K562 (cell line): Measurements from ENCODE around the gene KRT34. TPM values are rescaled to one million over a fixed set of nuclear protein-coding genes. Genes with fewer than 3 reads are reported as not detected.

Source experiments
- ATAC-seq: fragments of 200-7000 bp; cut with Tn5 transposase; 3 replicates; pipeline ENCODE4 v1.9.1; 2020; ENCODE audit warnings: moderate library complexity
- BruUV-seq: library from RNA; stranded (reverse); fragments of 400-500 nt; replicated peaks from 2 replicates; lab custom pipeline; 2021; lab: Mats Ljungman, UMichigan
- CTCF ChIA-PET: fragments of 300-600 bp; formaldehyde crosslinking; extraction: SDS; loops from one replicate; lab custom pipeline; 2021; ENCODE audit warnings: low intra/inter-chr PET ratio; lab: Yijun Ruan, JAX
- POLR2A ChIA-PET: fragments of 300-600, 350-650 bp; sonication (Branson Sonifier 250); formaldehyde crosslinking; extraction: SDS; loops from one replicate; lab custom pipeline; 2021; ENCODE audit warnings: antibody characterized with exemption, inconsistent platforms; lab: Yijun Ruan, JAX
- DNase-seq, 4 experiments: peaks; one replicate each; pipeline versions ENCODE4 v3.0.0 to v3.0.0-alpha.2; 2011 to 2018; ENCODE audit warnings: low spot score in 3 of 4, mixed read lengths in 3 of 4; ENCODE audit errors: extremely low read depth in 1 of 4
- FAIRE-seq: peaks from 2 replicates; lab custom pipeline; 2011; peaks lifted over from hg19 to GRCh38; lab: Jason Lieb, UNC
- H2AFZ ChIP-seq: 2 replicates; pipeline ENCODE4 v1.6.0; 2011; ENCODE audit warnings: low read depth, low read length, control low read depth, inconsistent platforms
- H3K27ac ChIP-seq: fragments of 200-600 bp; 3 replicates; pipeline ENCODE4 v1.8.0; 2011; ENCODE audit warnings: low read depth, mild to moderate bottlenecking, control low read depth, inconsistent platforms, low read length, moderate library complexity, mixed read lengths; ENCODE audit errors: extremely low read depth
- H3K27me3 ChIP-seq, 2 experiments: fragments of 300-600 bp in 1 of 2; 2 replicates in 1 of 2; 3 replicates in 1 of 2; pipeline versions ENCODE4 v1.6.0 to v1.8.0; 2011; ENCODE audit warnings: inconsistent platforms in 2 of 2, low read length in 2 of 2, mild to moderate bottlenecking in 1 of 2, mixed read lengths in 1 of 2, moderate library complexity in 1 of 2; ENCODE audit not compliant: control insufficient read depth in 2 of 2, insufficient read depth in 2 of 2
- H3K36me3 ChIP-seq: fragments of 300-600 bp; 3 replicates; pipeline ENCODE4 v1.8.0; 2011; ENCODE audit warnings: mild to moderate bottlenecking, low read length, inconsistent platforms; ENCODE audit not compliant: control insufficient read depth, insufficient read depth
- H3K4me1 ChIP-seq, 2 experiments: fragments of 200-600 bp in 1 of 2; replicated peaks in 1 of 2; 2 replicates in 1 of 2; 3 replicates in 1 of 2; pipeline versions ENCODE4 v1.5.1 to v1.8.0; 2011; ENCODE audit warnings: inconsistent platforms in 2 of 2, low read length in 2 of 2, mild to moderate bottlenecking in 1 of 2, mixed read lengths in 1 of 2, moderate library complexity in 1 of 2; ENCODE audit not compliant: control insufficient read depth in 2 of 2, insufficient read depth in 2 of 2
- H3K4me2 ChIP-seq: 2 replicates; pipeline ENCODE4 v1.6.1; 2011; ENCODE audit warnings: low read length, control low read depth, inconsistent platforms, mixed read lengths; ENCODE audit not compliant: insufficient read depth
- H3K4me3 ChIP-seq: fragments of 200-600 bp; sonication (generic), shearing (Covaris generic); 2 replicates; pipeline ENCODE4 v1.5.1; 2016; ENCODE audit warnings: control low read depth, inconsistent platforms
- H3K79me2 ChIP-seq: fragments of 200-600 bp; 3 replicates; pipeline ENCODE4 v1.8.0; 2011; ENCODE audit warnings: low read length, inconsistent platforms; ENCODE audit not compliant: control insufficient read depth, insufficient read depth
- H3K9ac ChIP-seq, 2 experiments: 2 replicates each; pipeline versions ENCODE4 v1.6.0 to v1.6.1; 2011; ENCODE audit warnings: low read depth in 2 of 2, low read length in 2 of 2, control low read depth in 1 of 2, inconsistent platforms in 1 of 2, mild to moderate bottlenecking in 1 of 2, mixed read lengths in 1 of 2; ENCODE audit not compliant: insufficient read depth in 1 of 2
- H3K9me1 ChIP-seq: one replicate; pipeline ENCODE4 v1.6.0; 2011; ENCODE audit warnings: inconsistent platforms, mild to moderate bottlenecking, low read length, moderate library complexity; ENCODE audit not compliant: control insufficient read depth, insufficient read depth
- H3K9me3 ChIP-seq: replicated peaks from 2 replicates; pipeline ENCODE4 v1.5.1; 2011; ENCODE audit warnings: low read depth, low read length, inconsistent platforms; ENCODE audit not compliant: control insufficient read depth, insufficient read depth
- H4K20me1 ChIP-seq: replicated peaks from 2 replicates; pipeline ENCODE4 v1.6.1; 2011; ENCODE audit warnings: low read length, inconsistent platforms, mixed read lengths; ENCODE audit not compliant: control insufficient read depth, insufficient read depth
- ATF4 ChIP-seq: fragments of 450-650 bp; formaldehyde crosslinking; IDR thresholded peaks from 2 replicates; pipeline ENCODE4 v1.4.0; 2022; ENCODE audit warnings: mild to moderate bottlenecking, moderate library complexity
- BCOR ChIP-seq: fragments of 450-650 bp; IDR thresholded peaks from 2 replicates; pipeline ENCODE4 v1.6.1; 2016
- EGR1 ChIP-seq: fragments of 450-650 bp; conservative IDR thresholded peaks from 2 replicates; pipeline ENCODE4 v1.6.1; 2017; ENCODE audit warnings: mild to moderate bottlenecking
- ILF3 ChIP-seq: fragments of 450-650 bp; IDR thresholded peaks from 2 replicates; pipeline ENCODE4 v1.6.1; 2018; ENCODE audit warnings: antibody characterized with exemption, mild to moderate bottlenecking, moderate library complexity, borderline replicate concordance
- MECOM ChIP-seq: fragments of 250-450 bp; sonication (Bioruptor Pico); IDR thresholded peaks from 2 replicates; pipeline ENCODE4 v1.8.0; 2022; ENCODE audit warnings: inconsistent platforms
- PHTF2 ChIP-seq: fragments of 250-450 bp; sonication (Bioruptor Pico); IDR thresholded peaks from 2 replicates; pipeline ENCODE4 v1.5.0; 2021; ENCODE audit warnings: mild to moderate bottlenecking
- RBM39 ChIP-seq: fragments of 200-400 bp; formaldehyde crosslinking; optimal IDR thresholded peaks from 2 replicates; pipeline ENCODE3; 2018; ENCODE audit warnings: low read depth, low read length
- SFPQ ChIP-seq: fragments of 200-400 bp; formaldehyde crosslinking; IDR thresholded peaks from 2 replicates; pipeline ENCODE4 v1.6.1; 2017; ENCODE audit warnings: mild to moderate bottlenecking, low read depth, low read length, moderate library complexity
- SRSF1 ChIP-seq: fragments of 200-400 bp; formaldehyde crosslinking; IDR thresholded peaks from 2 replicates; pipeline ENCODE4 v1.6.1; 2017; ENCODE audit warnings: mild to moderate bottlenecking, low read depth, low read length, moderate library complexity
- SRSF7 ChIP-seq: fragments of 200-400 bp; formaldehyde crosslinking; optimal IDR thresholded peaks from 2 replicates; pipeline ENCODE3; 2017; ENCODE audit warnings: mild to moderate bottlenecking, low read depth, low read length
- TAF15 ChIP-seq: fragments of 200-400 bp; formaldehyde crosslinking; IDR thresholded peaks from 2 replicates; pipeline ENCODE4 v1.6.1; 2017; ENCODE audit warnings: mild to moderate bottlenecking, low read depth, low read length, moderate library complexity
- TAF7 ChIP-seq: fragments of 450-650 bp; IDR thresholded peaks from 2 replicates; pipeline ENCODE4 v1.6.1; 2016; ENCODE audit warnings: missing genetic modification characterization, missing compliant biosample characterization
- U2AF2 ChIP-seq: fragments of 200-400 bp; formaldehyde crosslinking; optimal IDR thresholded peaks from 2 replicates; pipeline ENCODE3; 2017; ENCODE audit warnings: low read depth, mild to moderate bottlenecking, low read length
- ZNF12 ChIP-seq: sonication (generic); formaldehyde crosslinking; IDR thresholded peaks from 2 replicates; pipeline ENCODE4 v1.4.0; 2020; ENCODE audit warnings: mild to moderate bottlenecking, missing genetic modification reagents
- ZNF584 ChIP-seq: fragments of 200-800 bp; sonication (Bioruptor generic); IDR thresholded peaks from 2 replicates; pipeline ENCODE4 v1.6.1; 2016; ENCODE audit warnings: low read depth, mild to moderate bottlenecking, missing genetic modification characterization, missing compliant biosample characterization
- ZNF586 ChIP-seq: fragments of 450-650 bp; formaldehyde crosslinking; conservative IDR thresholded peaks from 2 replicates; pipeline ENCODE4 v1.4.0; 2020; ENCODE audit warnings: mild to moderate bottlenecking, moderate library complexity
- WGBS: fragments of 100-300 bp; shearing (Covaris generic); methylation state at CpG from one replicate; pipeline ENCODE4 v1.1.6; 2016; ENCODE audit warnings: low coverage, mixed read lengths; ENCODE audit not compliant: insufficient coverage; ENCODE audit errors: missing lambda C conversion rate; 5-methylcytosine and 5-hydroxymethylcytosine counted together
- in situ Hi-C: fragments of 300-500 bp; cut with MboI; formaldehyde crosslinking; loops from 4 replicates; pipeline ENCODE4 v1.15.0; 2018; ENCODE audit warnings: inconsistent platforms, mixed read lengths
- intact Hi-C: fragments of 100-400 bp; cut with micrococcal nuclease; formaldehyde crosslinking; loops from 2 replicates; pipeline ENCODE4 v1.14.2; 2022
- polyA plus RNA-seq, 8 experiments: library from polyadenylated mRNA; depleted of rRNA in 4 of 8; stranded (reverse) in 5 of 8; unstranded in 3 of 8; fragments of >200 nt; fragmentation: Nextera tagmentation in 2 of 8; fragmentation: Illumina TruSeq in 1 of 8; extraction: Ambion mirVana in 2 of 8; extraction: Trizol in 1 of 8; gene quantifications; 2 replicates each; pipeline versions ENCODE4 v1.2.1 to v1.2.3, GENCODE V29; 2011 to 2014; ENCODE audit warnings: inconsistent platforms in 1 of 8, missing spikeins in 1 of 8
- total RNA-seq, 7 experiments: library from RNA; depleted of rRNA in 6 of 7; stranded (reverse); fragments of >200 nt in 6 of 7; fragmentation: Illumina TruSeq in 2 of 7; extraction: Trizol in 2 of 7; gene quantifications; 2 replicates each; pipeline versions ENCODE4 v1.2.1 to v1.2.3, GENCODE V29; 2011 to 2021; ENCODE audit warnings: low replicate concordance in 1 of 7

The KRT34 gene
- total and polyA plus RNA-seq, 9 of the 15 experiments (the other 6 are each of a cell fraction or from before 2014, with no cell fraction given) = not detected

- TF ChIP-seq SFPQ (no peak), ZNF586 (CRISPR knock-in tag) (no peak), MECOM (CRISPR knock-in tag) (no peak), BCOR (no peak)
- TF ChIP-seq, all 486 proteins: peak for 0
Observed at GRCh38 chr17:41390411-41390938, 8.4 kb upstream of the KRT34 start (continued).

GRCh38 chr17:41387670-41388069 is 5.6 kb upstream of the KRT34 start:
- Histone ChIP-seq H3K9me3 (no peaks in the 10 kb centered on the region), H3K4me1 (no peaks in the 10 kb centered on the region), H3K9ac (no peak overlapping the region), H3K9me1 (no peaks in the 10 kb centered on the region), H3K27me3 (peaks cover under 1 to 6% of the 10 kb centered on the region in 2 experiments; a peak in 2 of 5 replicates), H3K4me2 (no peak overlapping the region), H3K27ac (no peak overlapping the region), H3K4me3 (no peak overlapping the region), H3K36me3 (no peaks in the 10 kb centered on the region), H4K20me1 (no peaks in the 10 kb centered on the region), H2AFZ (no peak overlapping the region), H3K79me2 (no peaks in the 10 kb centered on the region)
- ChIA-PET POLR2A (no interaction called here), CTCF (no interaction called here)
- WGBS = 0% methylated on average over 4 of the region's 4 CpGs
- ATAC-seq (no peak), FAIRE-seq (no peak), DNase-seq (no peak)
- in situ Hi-C loops = no loop called here
- intact Hi-C loops = no loop called here
- no TSS peak for BruUV-seq
- TF ChIP-seq TAF7 (tag) = no peak
- no peak for TF ChIP-seq ZNF584 (CRISPR knock-in tag)
- no peak for TF ChIP-seq ATF4 (CRISPR knock-in tag)
- TF ChIP-seq PHTF2 (CRISPR knock-in tag) = no peak
- TF ChIP-seq EGR1 = no peak
- no peak for TF ChIP-seq ILF3
- TF ChIP-seq RBM39 = no peak
- no peak for TF ChIP-seq SRSF7
- no peak for TF ChIP-seq U2AF2
- no peak for TF ChIP-seq ZNF12 (CRISPR knock-in tag)
- no peak for TF ChIP-seq SRSF1
- TF ChIP-seq TAF15 = no peak
